SK-N-SH treated with all-trans-retinoic acid at 6 μM for 48 hours (cell line): ENCODE results near the gene MIAT.

ENCODE experiments used
- ATAC-seq: fragments of 200-7000 bp; cut with Tn5 transposase; 3 replicates; pipeline ENCODE4 v1.9.1; 2020; ENCODE audit warnings: mild to moderate bottlenecking, moderate library complexity
- ARNTL ChIP-seq: fragments of 450-650 bp; formaldehyde crosslinking; IDR thresholded peaks from 2 replicates; pipeline ENCODE4 v1.5.0; 2020; ENCODE audit warnings: low read depth, mild to moderate bottlenecking, moderate library complexity, borderline replicate concordance
- BACH2 ChIP-seq: fragments of 250-450 bp; sonication (Bioruptor Pico); IDR thresholded peaks from 2 replicates; pipeline ENCODE4 v1.9.0; 2021; ENCODE audit warnings: mild to moderate bottlenecking, borderline replicate concordance
- CSDC2 ChIP-seq: fragments of 250-450 bp; sonication (Bioruptor Pico); IDR thresholded peaks from 2 replicates; pipeline ENCODE4 v1.5.0; 2020; ENCODE audit warnings: mild to moderate bottlenecking, moderate library complexity
- CSRNP3 ChIP-seq: fragments of 250-450 bp; sonication (Bioruptor Pico); IDR thresholded peaks from 2 replicates; pipeline ENCODE4 v1.5.1; 2021; ENCODE audit warnings: mild to moderate bottlenecking, moderate library complexity
- ESRRG ChIP-seq: fragments of 250-450 bp; sonication (Bioruptor Pico); IDR thresholded peaks from 2 replicates; pipeline ENCODE4 v1.6.1; 2021; ENCODE audit warnings: mild to moderate bottlenecking
- GLIS3 ChIP-seq: fragments of 250-450 bp; sonication (Bioruptor Pico); IDR thresholded peaks from 2 replicates; pipeline ENCODE4 v1.5.0; 2020; ENCODE audit warnings: mild to moderate bottlenecking, moderate library complexity
- ISL1 ChIP-seq: fragments of 250-450 bp; sonication (Bioruptor Pico); IDR thresholded peaks from 2 replicates; pipeline ENCODE4 v2.1.2; 2022; ENCODE audit warnings: mild to moderate bottlenecking, moderate library complexity
- OSR1 ChIP-seq: fragments of 250-450 bp; sonication (Bioruptor Pico); IDR thresholded peaks from 2 replicates; pipeline ENCODE4 v1.8.0; 2022; ENCODE audit warnings: moderate library complexity, mild to moderate bottlenecking, inconsistent platforms
- PATZ1 ChIP-seq: fragments of 250-450 bp; sonication (Bioruptor Pico); IDR thresholded peaks from 2 replicates; pipeline ENCODE4 v1.8.0; 2020; ENCODE audit warnings: mild to moderate bottlenecking, moderate library complexity, borderline replicate concordance
- PPARA ChIP-seq: fragments of 250-450 bp; sonication (Bioruptor Pico); IDR thresholded peaks from 2 replicates; pipeline ENCODE4 v1.5.0; 2020; ENCODE audit warnings: mild to moderate bottlenecking, borderline replicate concordance
- RARB ChIP-seq: fragments of 250-450 bp; sonication (Bioruptor Pico); IDR thresholded peaks from 2 replicates; pipeline ENCODE4 v1.8.0; 2021; ENCODE audit warnings: mild to moderate bottlenecking, moderate library complexity
- SNAI2 ChIP-seq: fragments of 250-450 bp; sonication (Bioruptor Pico); IDR thresholded peaks from 2 replicates; pipeline ENCODE4 v1.5.0; 2020; ENCODE audit warnings: mild to moderate bottlenecking, moderate library complexity
- TCF4 ChIP-seq: fragments of 250-450 bp; sonication (Bioruptor Pico); IDR thresholded peaks from 2 replicates; pipeline ENCODE4 v1.8.0; 2021; ENCODE audit warnings: mild to moderate bottlenecking, moderate library complexity, borderline replicate concordance
- TOX ChIP-seq: fragments of 250-450 bp; sonication (Bioruptor Pico); IDR thresholded peaks from 2 replicates; pipeline ENCODE4 v1.8.0; 2021; ENCODE audit warnings: mild to moderate bottlenecking, moderate library complexity, borderline replicate concordance
- TSHZ2 ChIP-seq: fragments of 250-450 bp; sonication (Bioruptor Pico); IDR thresholded peaks from 2 replicates; pipeline ENCODE4 v1.5.0; 2020; ENCODE audit warnings: mild to moderate bottlenecking, moderate library complexity
- ZC3H10 ChIP-seq: fragments of 250-450 bp; sonication (Bioruptor Pico); IDR thresholded peaks from 2 replicates; pipeline ENCODE4 v1.5.1; 2021; ENCODE audit warnings: mild to moderate bottlenecking, moderate library complexity
- ZFP3 ChIP-seq: fragments of 250-450 bp; sonication (Bioruptor Pico); IDR thresholded peaks from 2 replicates; pipeline ENCODE4 v1.5.0; 2020; ENCODE audit warnings: mild to moderate bottlenecking, moderate library complexity
- ZFP30 ChIP-seq: fragments of 450-650 bp; formaldehyde crosslinking; IDR thresholded peaks from 2 replicates; pipeline ENCODE4 v1.5.0; 2022; ENCODE audit warnings: mild to moderate bottlenecking, moderate library complexity
- ZNF565 ChIP-seq: fragments of 450-650 bp; formaldehyde crosslinking; conservative IDR thresholded peaks from 2 replicates; pipeline ENCODE4 v1.5.0; 2020; ENCODE audit warnings: low read depth, mild to moderate bottlenecking, moderate library complexity
- ZNF70 ChIP-seq: fragments of 450-650 bp; formaldehyde crosslinking; IDR thresholded peaks from 2 replicates; pipeline ENCODE4 v1.5.0; 2020; ENCODE audit warnings: mild to moderate bottlenecking, moderate library complexity
- ZNF8 ChIP-seq: fragments of 450-650 bp; formaldehyde crosslinking; IDR thresholded peaks from 2 replicates; pipeline ENCODE4 v1.5.0; 2020; ENCODE audit warnings: mild to moderate bottlenecking, moderate library complexity
- TF ChIP-seq, protein P1 (sequence below): fragments of 250-450 bp; sonication (Bioruptor Pico); IDR thresholded peaks from 2 replicates; pipeline ENCODE4 v1.8.0; 2021; ENCODE audit warnings: low read depth, mild to moderate bottlenecking, moderate library complexity, borderline replicate concordance

MIAT gene

DNA sequence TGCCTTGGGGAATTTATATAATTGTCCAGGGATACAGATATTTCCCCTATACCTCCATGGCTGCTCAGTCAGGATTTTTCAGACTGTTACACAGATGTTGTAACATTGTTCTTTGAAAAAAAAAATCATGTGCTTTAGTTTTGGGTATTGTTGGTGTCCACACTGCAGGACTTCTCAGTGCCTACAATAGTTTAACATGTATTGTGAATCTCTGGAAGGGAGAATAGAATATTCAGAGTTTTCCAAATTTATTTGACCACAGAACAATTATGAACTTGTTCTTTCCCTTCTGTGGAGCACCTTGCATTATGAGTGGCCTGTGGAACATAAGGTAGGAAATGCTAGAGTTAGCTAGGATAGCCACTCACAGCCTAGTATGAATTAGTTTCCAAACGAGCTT lies 21.1 kb upstream of the MIAT start:
- TF ChIP-seq ZNF70 (no peak), ZNF8 (CRISPR knock-in tag) (no peak), CSDC2 (CRISPR knock-in tag) (no peak), OSR1 (CRISPR knock-in tag) (no peak), RARB (no peak)
- ATAC-seq = no peak

- no peak for ATAC-seq
- TF ChIP-seq ZFP30 (CRISPR knock-in tag) (no peak), ZNF565 (no peak), OSR1 (CRISPR knock-in tag) (no peak), ZFP3 (CRISPR knock-in tag) (no peak), PATZ1 (CRISPR knock-in tag) (no peak), SNAI2 (no peak), GLIS3 (no peak), PPARA (CRISPR knock-in tag) (no peak), CSRNP3 (CRISPR knock-in tag) (no peak), ZNF8 (CRISPR knock-in tag) (no peak), RARB (no peak)
- TF ChIP-seq, all 23 proteins: peak for 0
These were observed 14.6 kb upstream of the MIAT start for GRCh38 chr22:26642465-26643417.

- TF ChIP-seq PATZ1 (CRISPR knock-in tag) = no peak
- no peak for TF ChIP-seq ZNF565
- TF ChIP-seq BACH2 = no peak
- no peak for TF ChIP-seq OSR1 (CRISPR knock-in tag)
- no peak for TF ChIP-seq CSDC2 (CRISPR knock-in tag)
- no peak for TF ChIP-seq ZFP30 (CRISPR knock-in tag)
- TF ChIP-seq ZNF70 = no peak
- no peak for TF ChIP-seq TCF4 (CRISPR knock-in tag)
- TF ChIP-seq ESRRG (CRISPR knock-in tag) = no peak
- no peak for TF ChIP-seq RARB
- no peak for ATAC-seq
These were observed 13.8 kb upstream of the MIAT start for GRCh38 chr22:26643418-26644100.

- peak; percentile 66 for ATAC-seq
- TF ChIP-seq ISL1 (no peak), ESRRG (CRISPR knock-in tag) (no peak), CSRNP3 (CRISPR knock-in tag) (no peak), GLIS3 (no peak), ZFP3 (CRISPR knock-in tag) (no peak), TOX (no peak), TSHZ2 (CRISPR knock-in tag) (no peak), SNAI2 (no peak), OSR1 (CRISPR knock-in tag) (no peak), ZNF70 (no peak), ZC3H10 (CRISPR knock-in tag) (no peak), ARNTL (CRISPR knock-in tag) (no peak), RARB (no peak), ZFP30 (CRISPR knock-in tag) (no peak), CSDC2 (CRISPR knock-in tag) (no peak), PPARA (CRISPR knock-in tag) (no peak)
- TF ChIP-seq, protein P1, sequence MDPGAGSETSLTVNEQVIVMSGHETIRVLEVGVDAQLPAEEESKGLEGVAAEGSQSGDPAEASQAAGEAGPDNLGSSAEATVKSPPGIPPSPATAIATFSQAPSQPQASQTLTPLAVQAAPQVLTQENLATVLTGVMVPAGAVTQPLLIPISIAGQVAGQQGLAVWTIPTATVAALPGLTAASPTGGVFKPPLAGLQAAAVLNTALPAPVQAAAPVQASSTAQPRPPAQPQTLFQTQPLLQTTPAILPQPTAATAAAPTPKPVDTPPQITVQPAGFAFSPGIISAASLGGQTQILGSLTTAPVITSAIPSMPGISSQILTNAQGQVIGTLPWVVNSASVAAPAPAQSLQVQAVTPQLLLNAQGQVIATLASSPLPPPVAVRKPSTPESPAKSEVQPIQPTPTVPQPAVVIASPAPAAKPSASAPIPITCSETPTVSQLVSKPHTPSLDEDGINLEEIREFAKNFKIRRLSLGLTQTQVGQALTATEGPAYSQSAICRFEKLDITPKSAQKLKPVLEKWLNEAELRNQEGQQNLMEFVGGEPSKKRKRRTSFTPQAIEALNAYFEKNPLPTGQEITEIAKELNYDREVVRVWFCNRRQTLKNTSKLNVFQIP (CRISPR knock-in tag) = no peak
These were observed 11.2 kb upstream of the MIAT start for GRCh38 chr22:26646158-26646557.
